ENCODE measurements around the gene VIM.

The VIM gene

DNA sequence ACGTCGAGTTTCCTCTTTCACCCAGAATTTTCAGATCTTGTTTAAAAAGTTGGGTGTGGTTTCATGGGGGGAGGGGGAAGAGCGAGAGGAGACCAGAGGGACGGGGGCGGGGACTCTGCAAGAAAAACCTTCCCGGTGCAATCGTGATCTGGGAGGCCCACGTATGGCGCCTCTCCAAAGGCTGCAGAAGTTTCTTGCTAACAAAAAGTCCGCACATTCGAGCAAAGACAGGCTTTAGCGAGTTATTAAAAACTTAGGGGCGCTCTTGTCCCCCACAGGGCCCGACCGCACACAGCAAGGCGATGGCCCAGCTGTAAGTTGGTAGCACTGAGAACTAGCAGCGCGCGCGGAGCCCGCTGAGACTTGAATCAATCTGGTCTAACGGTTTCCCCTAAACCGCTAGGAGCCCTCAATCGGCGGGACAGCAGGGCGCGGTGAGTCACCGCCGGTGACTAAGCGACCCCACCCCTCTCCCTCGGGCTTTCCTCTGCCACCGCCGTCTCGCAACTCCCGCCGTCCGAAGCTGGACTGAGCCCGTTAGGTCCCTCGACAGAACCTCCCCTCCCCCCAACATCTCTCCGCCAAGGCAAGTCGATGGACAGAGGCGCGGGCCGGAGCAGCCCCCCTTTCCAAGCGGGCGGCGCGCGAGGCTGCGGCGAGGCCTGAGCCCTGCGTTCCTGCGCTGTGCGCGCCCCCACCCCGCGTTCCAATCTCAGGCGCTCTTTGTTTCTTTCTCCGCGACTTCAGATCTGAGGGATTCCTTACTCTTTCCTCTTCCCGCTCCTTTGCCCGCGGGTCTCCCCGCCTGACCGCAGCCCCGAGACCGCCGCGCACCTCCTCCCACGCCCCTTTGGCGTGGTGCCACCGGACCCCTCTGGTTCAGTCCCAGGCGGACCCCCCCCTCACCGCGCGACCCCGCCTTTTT, at the start of gene VIM:
Gene VIM (plus strand): TSS at position 151 of the 925 bp plus-strand sequence. CDS start 1,182 bp downstream, outside the sequence.
- peak; percentile 99 for DNase-seq (ENCODE audit: low read depth)

DNA sequence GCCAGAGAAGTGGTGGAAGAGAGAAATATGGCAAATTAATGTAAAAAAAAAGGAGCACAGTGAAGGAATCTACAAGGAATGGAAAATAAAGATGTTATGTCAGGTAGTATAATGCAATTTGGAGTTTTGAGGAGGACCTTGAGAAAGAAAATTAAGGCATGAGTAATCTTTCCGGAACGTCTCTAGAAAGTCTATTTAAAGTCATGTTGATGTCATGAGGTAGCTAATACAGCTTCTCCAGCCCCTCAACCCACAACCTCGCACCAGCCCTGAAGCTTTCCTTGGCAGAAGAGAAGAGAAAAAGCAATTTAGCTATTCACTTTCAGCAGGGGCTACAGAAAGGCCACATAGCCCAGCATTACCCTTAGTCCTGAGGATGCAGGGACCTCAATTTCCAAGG, 49.0 kb upstream of the VIM start:
- peak; percentile 58 for DNase-seq (ENCODE audit: low read depth)

DNA sequence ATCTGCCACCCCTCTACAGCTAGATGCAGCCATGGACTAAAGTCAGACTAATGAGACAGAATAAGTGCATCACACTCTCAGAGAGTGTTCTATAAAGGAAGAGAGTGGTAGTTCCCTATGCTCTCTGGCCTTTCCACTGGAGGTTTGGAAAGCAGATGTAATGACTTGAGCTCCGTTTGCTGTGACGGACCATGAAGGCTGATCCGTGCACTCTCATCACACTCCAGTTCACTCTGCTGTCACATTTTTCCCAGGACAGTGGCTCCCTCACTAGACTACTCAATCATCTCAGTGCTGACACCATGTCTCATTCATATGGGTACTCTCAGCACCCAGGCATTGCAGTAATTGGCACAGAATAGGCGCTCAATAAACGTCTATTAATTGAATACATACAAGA, 46.9 kb upstream of the VIM start:
- no peak for DNase-seq (ENCODE audit: low read depth)

DNA sequence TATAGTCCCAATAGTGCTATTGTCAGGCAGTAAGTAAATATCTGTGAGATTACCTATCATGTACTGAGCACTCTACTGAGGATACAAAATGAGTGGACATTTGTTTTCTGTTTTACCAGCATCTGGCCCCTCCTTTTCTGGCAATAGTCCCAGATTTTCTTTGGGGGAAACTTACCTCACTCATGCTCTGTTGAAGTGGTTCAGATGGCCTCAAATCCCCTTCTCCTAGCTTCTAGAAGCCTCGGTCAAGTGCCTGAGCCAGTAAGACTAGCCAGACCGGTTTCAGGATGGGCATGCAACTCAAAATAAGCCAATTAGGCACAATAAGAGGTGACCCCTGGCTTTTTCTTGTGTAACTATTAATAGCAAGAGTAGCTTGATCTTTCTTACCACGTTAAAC, 46.3 kb upstream of the VIM start:
- DNase-seq (ENCODE audit: low read depth) = no peak

DNA sequence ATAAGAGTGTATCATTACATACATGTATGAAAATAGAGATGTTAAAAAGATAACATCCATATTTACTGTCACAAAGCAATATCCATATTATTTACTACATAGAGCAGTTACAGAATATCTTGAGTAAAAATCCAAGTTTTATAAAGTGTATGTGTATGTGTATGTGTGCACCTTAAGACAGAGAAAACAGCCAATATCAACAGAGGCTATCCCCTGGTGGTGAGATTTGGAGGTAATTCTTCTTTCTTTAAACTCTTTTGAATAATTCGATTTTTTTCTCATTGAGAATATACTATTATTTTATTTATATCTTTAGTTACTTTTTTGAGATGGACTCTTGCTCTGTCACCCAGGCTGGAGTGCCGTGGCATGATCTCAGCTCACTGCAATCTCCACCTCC, 44.9 kb upstream of the VIM start:
- no peak for DNase-seq (ENCODE audit: low read depth)

DNA sequence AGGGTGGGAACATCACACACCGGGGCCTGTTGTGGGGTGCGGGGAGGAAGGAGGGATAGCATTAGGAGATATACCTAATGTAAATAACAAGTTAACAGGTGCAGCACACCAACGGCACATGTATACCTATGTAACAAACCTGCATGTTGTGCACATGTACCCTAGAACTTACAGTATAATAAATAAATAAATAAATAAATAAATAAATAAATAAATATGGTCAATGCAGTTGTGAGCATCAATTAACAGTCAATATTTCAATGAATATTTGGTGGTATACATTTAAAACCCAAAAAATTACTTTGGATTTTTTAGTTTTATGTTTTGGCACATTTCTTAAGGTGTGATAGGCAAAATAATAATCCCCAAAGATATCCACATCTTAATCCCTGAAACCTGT, 42.2 kb upstream of the VIM start:
- no peak for DNase-seq (ENCODE audit: low read depth)

DNA sequence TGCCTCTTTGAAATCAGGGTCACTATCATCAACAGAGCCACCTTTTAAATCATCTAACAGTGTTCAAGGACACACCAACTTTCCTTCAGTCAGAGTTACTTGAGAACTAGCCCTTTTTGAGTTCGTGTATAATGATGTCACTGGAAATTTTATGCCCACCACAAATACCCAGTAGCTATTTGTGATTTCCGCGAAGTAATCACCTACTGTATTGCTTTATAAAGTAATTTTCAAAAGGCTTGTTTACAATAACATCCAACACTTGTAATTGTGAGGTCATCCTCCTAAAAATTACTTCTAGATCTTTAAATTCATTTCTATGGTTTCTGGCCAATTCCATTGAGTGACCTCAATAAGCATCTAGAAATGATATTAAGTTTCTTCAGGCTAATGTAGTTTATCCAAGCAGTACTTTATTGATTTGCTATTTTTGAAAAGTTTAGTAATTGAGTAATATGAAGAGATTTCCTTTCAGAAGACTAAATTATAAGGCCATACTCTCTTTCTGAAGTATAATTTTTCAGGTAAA, 39.3 kb upstream of the VIM start:
- DNase-seq (ENCODE audit: low read depth) = no peak

DNA sequence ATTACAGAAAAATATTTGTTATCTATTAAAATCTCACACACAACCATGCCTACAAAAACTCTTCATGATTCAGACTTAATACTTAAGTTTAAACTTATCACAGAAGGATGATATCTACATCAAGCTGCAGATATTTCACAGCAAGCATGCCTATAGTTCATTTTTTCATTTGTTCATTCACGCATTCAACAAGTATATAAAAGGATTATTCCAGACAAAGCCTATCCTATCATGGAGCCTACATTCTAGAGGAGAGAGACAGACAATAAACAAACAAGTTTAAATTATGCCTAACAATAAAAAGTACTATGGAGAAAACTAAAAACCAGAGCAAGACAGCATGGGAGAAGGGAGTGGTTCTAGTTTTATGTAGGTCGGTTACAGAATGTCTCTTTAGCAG, 37.4 kb upstream of the VIM start:
- DNase-seq (ENCODE audit: low read depth) = no peak

DNA sequence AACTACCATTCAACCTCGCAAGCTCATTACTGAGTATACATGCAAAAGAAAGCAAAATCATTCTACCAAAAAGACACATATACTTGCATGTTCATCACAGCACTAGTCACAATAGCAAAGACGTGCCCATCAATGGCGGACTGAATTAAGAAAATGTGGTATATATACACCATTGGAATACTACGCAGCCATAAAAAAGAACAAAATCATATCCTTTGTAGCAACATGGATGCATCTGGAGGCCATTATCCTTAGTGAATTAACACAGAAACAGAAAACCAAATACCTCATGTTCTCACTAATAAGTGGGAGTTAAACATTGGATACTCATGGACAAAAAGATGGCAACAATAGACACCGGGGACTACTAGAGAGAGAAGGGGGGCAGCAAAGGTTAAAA, 33.0 kb upstream of the VIM start:
- no peak for DNase-seq (ENCODE audit: low read depth)

DNA sequence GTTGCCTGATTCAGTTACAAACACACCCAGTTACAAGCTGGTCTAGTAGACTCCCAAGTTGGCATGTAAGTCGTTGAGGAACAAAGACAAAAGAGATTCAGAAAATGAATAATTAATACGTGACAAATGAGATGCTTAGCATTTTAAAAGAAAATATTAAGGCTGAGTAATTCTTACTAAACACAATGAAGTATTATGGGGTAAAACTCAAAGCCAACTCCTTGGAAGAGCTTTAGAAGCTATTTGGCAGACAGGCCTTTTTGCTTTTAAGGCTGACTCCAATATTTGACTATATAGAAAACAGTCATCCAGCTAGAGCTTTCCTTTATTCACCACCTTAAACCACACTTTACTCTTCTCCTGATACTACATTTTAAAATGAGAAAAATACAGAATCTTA, 32.0 kb upstream of the VIM start:
- no peak for DNase-seq (ENCODE audit: low read depth)

DNA sequence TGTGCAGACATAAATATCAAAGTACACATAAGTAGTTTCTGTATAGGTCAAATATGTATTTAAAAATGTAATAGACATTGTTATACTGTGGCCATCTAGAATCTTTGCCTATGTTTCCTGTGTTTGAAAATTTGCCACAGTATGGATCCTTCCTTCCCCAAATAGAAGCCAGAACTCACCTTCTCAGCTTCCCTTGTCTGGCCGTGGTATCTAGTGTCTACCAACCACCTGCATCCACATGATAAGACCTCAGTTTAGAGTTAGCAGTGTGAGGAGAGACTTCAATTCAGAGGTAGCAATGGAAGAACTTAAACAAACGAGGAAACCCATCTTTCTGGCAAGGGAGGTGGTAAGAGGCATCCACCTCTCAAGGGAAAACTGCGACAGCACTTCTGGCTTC, 31.5 kb upstream of the VIM start:
- no peak for DNase-seq (ENCODE audit: low read depth)

DNA sequence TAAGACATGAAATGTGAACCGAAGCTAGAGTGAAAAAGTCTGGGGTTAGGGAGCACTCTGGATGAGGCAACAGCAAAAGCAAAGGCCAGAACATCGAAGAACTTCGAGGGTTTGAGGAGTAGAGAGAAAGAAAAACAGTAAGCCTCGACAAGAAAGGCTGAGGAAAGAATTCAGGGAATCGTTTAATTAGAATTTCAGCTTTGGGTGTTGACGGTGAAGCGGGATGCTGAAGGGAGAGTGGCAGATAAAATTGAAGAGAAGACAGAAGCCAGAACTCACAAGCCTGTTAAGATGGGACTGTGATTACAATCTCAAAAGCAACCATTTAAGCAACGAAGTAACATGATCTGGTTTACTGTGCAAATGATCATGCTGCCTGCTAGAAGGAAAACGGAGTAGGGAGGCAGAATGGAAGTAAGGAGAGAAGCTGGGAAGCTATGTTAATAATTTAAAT, 28.7 kb upstream of the VIM start:
- peak; percentile 72 for DNase-seq (ENCODE audit: low read depth)

DNA sequence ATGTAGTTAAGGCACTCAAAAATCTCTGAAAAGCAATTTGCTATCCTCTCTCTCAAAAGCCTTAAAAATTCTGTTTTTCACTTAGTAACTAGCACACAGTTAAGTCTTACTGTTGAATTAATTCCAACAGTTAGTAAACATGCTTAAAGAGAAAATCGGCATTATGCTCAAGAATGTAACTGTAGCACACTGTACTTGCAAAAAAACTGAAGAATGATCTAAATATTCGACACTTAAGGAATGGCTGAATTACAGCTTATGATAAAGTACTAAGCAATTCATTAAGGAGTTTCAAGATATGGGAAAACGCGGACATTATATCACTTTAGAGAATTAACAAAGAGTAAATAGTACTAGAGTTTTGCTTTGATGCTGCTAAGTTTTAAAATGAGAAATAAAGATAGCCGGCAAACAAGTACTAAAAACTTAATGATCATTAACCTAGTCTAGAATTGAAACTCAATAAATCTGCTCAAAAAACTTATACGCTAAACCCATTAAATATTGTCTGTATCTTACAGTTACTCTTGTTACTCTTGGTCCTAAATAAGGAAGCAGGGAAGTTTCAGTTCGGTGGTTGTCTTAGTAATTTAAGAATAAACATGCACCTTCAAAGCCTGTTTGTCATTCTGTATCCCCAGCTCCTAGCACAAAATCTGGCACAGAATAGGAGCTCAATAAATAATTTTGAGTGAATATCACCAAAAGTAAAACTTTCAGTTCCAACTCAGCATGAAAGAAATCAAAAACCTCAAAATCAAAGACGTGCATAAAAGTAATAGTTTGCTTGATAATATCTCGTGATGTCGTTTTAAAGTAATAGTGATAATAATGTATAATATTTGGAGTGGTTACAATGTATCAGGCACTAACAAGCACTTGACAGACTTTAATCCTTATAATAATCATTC, 27.8 kb upstream of the VIM start:
- no peak for DNase-seq (ENCODE audit: low read depth)

DNA sequence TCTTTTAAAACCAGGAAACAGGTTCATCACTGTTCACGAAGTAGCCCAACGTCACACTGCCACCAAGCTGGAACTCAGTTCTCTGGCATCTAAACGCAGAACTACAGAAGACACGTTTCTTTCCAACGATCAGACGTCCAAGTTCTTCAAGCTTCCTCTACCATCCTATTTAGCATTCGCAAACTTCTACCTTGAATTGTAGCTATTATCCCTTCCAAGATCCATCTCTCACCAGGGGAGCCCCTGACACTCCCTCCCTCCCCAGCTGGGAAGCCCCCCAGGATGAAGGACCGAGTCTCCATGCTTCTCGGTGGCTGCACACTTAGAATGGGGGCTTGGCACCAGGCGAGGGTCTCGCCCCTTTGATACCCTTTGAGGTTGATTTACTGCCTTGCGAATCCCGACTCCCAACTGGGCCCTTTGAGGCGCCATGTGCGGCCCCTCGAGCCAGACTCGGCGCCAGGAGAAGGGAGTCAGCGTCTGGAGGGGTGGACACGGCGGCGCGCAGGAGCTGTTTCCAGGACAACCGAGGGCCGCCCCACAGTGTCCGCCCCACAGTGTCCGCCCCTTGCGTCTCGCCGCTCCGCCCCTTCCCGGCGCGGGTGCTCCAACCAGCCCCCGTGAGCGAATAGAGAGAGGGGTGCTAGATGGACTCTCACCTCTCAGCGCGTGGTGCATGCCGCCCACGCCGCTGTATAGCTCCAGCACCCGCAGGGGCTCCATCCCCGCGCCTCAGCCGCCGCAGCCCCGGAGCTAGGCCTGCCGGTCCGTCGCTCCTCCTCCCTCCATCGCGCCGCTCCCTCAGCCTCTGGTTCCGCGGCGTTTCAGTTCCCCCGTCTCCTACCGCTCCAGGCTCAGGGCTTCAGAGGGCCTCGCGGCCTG, 26.9 kb upstream of the VIM start, which contains the start of gene TRDMT1:
Gene TRDMT1 (minus strand): TSS at position 761 of the 882 bp plus-strand sequence. CDS start 38 bp downstream, at position 723.
- peak; percentile 91 for DNase-seq (ENCODE audit: low read depth)

DNA sequence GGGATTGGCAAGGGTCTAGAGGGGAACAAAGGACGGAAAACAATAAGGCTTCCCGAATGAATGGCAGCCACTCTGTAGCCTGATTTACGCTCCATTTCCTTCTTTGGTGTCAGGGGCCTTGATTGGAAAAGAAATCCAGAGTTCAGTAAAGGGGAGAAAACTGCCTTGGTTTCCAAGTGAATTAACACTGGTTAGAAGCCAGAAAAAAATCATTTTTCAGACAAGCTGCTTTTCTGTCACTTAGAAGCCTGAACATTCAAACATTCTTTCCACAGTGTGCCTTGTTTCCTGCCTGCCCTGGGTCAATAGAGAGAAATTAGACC, 26.3 kb upstream of the VIM start:
- no peak for DNase-seq (ENCODE audit: low read depth)

DNA sequence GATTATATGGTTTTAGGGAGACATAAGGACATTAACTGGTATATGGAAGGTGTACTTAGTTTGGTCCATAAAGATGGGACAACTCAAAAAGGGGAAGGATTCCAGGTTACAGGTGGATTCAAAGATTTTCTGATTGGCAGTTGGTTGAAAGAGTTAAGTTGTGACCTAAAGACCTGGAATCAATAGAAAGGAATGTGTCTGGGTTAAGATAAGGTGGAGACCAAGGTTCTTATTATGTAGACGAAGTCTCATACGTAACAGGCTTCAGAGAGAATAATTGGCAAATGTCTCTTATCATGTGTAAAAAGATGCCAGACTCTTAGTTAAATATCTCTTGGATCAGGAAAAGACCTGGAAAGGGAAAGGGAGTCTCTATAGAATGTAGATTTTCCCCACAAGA, 25.5 kb upstream of the VIM start:
- no peak for DNase-seq (ENCODE audit: low read depth)

DNA sequence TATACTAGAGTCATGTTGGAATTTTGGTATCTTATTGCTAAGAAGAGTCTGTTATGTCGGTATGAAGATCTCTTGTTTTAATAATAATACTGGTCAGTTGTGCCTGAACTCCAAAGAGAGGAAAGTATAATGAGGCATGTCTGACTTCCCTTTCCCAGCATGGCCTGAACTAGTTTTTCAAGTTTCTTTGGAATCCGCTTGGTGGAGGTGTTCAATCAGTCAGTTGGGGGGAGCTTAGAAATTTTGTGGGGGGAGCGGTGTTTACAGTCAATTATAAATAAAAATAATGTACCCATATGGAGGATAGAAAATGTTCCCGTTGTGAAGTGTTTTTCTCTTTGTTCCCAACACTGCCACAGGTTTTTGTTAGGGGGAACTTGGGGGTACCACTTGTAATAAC, 25.0 kb upstream of the VIM start:
- no peak for DNase-seq (ENCODE audit: low read depth)

DNA sequence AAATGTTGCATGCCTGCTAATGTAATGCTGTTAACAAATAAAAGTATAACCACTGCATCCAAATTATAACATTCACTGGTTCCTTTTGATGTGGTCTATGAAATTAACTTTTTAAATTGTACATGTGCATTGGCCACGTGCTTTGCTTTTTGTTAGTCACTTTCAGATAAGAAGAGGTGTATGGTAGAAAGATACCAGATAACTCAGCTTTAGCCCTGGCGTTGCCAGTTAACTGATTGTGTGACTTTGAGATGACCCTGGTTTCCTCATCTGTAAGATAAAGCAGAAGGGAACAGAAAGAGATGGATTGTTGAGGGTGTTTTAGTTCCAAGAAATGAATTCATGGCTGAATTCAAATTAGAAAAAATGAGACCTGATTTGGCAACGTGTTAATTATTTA, 24.6 kb upstream of the VIM start:
- DNase-seq (ENCODE audit: low read depth) = no peak

DNA sequence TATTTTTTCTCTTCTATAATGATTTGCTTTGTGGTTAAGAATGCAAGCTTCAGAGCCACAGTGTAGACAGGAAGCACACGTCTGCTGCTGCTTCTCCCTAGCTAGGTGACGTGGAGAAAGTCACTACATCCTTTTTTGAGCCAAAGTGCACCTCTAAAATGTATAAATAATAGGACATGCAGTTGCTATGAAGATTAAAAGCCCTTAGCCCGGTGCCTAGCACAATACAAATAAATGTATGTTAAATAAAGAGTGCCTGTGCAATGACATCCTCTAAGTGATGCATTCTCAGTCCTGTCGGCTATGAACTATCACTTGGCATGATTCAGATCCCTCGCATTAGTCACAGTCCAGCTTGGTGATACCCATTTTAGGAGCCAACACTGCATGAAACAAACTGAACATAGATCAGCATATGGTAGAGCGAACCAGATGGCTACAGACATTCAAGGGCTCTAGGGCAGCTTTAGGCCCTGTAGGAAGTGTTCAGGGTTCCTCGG, 21.8 kb upstream of the VIM start:
- DNase-seq (ENCODE audit: low read depth) = peak; percentile 89

DNA sequence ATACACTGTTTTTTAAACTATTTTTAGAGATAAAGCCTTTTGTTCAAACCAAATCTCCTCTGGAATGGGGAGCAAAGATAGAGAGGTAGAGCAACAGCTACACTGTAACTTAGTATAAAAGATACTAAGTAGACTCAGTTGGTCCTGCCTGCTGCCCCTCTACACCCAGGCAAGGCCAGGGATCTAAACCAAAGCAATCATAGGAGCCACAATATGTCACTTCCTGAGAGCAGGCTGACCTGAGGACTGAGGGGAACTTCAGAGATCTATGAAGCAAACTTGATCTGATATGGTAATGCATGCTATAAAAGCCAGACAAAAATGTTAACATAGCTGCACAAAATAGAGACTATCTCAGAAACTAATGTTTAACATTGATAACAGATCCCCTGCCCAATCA, 19.6 kb upstream of the VIM start:
- peak; percentile 5 for DNase-seq (ENCODE audit: low read depth)

DNA sequence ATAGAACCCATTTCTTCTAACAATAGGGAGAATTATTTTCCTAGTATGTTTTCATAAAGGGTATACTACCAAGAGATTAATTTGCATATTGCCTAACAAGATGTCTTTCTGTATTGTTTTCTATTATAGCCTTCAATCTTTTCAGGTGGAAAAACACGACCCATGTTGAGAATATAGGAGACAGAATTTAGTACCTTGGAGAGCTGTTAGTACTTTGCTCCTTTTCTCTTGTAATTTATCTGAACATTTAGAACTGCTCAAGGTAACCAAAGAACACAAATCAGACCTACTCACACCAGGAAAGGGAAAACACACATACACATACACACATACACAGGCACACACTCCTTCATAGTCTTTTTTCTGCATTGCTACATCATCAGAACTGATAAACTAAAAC, 18.7 kb upstream of the VIM start:
- no peak for DNase-seq (ENCODE audit: low read depth)
